ENCODE results near the gene COL19A1.

- TF ChIP-seq POLR2A (IDR thresholded peaks at IDR 0.05) (no peak), CTCF (IDR thresholded peaks at IDR 0.05) (no peak), POLR2AphosphoS5 (IDR thresholded peaks at IDR 0.05) (no peak)
Observed at GRCh38 chr6:69846770-69847491, 19.4 kb upstream of the COL19A1 start.

Measured in breast epithelium (tissue), 3 donors.